ENCODE measurements around the gene STOX2. TPM values are rescaled to one million over a fixed set of nuclear protein-coding genes. Genes with fewer than 3 reads are reported as not detected.

The STOX2 gene
- total and polyA plus RNA-seq, 11 donors = 2.8 to 19.6 (median 13.1) TPM

- Histone ChIP-seq H3K4me1 (peaks cover 0 to 29% (median 7%) of the 10 kb centered on the region in 12 donors), H3K27me3 (peaks cover 0 to 27% (median 0%) of the 10 kb centered on the region in 9 donors), H3K27ac (no peak overlapping the region), H3K9me3 (peaks cover 0 to 18% (median 2%) of the 10 kb centered on the region in 12 donors), H3K36me3 (no peaks in the 10 kb centered on the region), H3K4me3 (no peak overlapping the region)
- DNase-seq = no peak
- TF ChIP-seq CTCF (IDR thresholded peaks at IDR 0.05) = no peak
- no peak for TF ChIP-seq POLR2A (IDR thresholded peaks at IDR 0.05)
- 81 to 90% (median 86%) methylated on average over 6 of the region's 6 CpGs for WGBS, 4 donors
- intact Hi-C loops (cut with DNase I) = loop anchor here in 6 of 10 donors (10.0 kb wide), 3 partner anchors 58 to 262 kb away; no protein-coding TSS in a partner anchor
- ATAC-seq = no peak
Observed at GRCh38 chr4:183903021-183903760, 1.9 kb upstream of the STOX2 start.

- DNase-seq (peak; percentile 37 to 72 (median 56)), ATAC-seq (peak; percentile 35 to 71 (median 64))
- no peaks in the 10 kb centered on the region for H3K36me3 ChIP-seq
- WGBS, 4 donors = 0 to 1% (median 1%) methylated on average over 29 to 93 of the region's 93 CpGs
- TF ChIP-seq POLR2A (IDR thresholded peaks at IDR 0.05) (no peak), CTCF (IDR thresholded peaks at IDR 0.05) (peak in 1 of 12 donors; percentile 22)
- peaks cover 0 to 27% (median 0%) of the 10 kb centered on the region in 9 donors for H3K27me3 ChIP-seq
- H3K9me3 ChIP-seq = peaks cover 0 to under 1% (median 0%) of the 10 kb centered on the region in 12 donors
- H3K27ac ChIP-seq = peak overlapping the region; percentile 63 to 94 (median 87)
- peaks cover 0 to 42% (median 16%) of the 10 kb centered on the region in 12 donors for H3K4me1 ChIP-seq
- H3K4me3 ChIP-seq = peak overlapping the region; percentile 63 to 88 (median 77)
- intact Hi-C loops (cut with DNase I) = loop anchor here in 9 of 10 donors (1.0 to 10.0 kb wide), 13 partner anchors 29 to 259 kb away; no protein-coding TSS in a partner anchor
Observed at GRCh38 chr4:183905593-183906488, 734 bp downstream of the STOX2 start.

- intact Hi-C loops (cut with DNase I) = loop anchor here in 9 of 10 donors (5.0 to 10.0 kb wide), 7 partner anchors 62 to 258 kb away; no protein-coding TSS in a partner anchor
- peak in 1 of 4 donors; percentile 4 for ATAC-seq
- H3K27me3 ChIP-seq = peaks cover 0 to 27% (median 0%) of the 10 kb centered on the region in 9 donors
- WGBS, 4 donors = 5 to 40% (median 22%) methylated on average over 7 to 25 of the region's 25 CpGs
- H3K4me3 ChIP-seq = peak overlapping the region; percentile 63 to 88 (median 77)
- no peaks in the 10 kb centered on the region for H3K9me3 ChIP-seq
- H3K4me1 ChIP-seq = peaks cover 0 to 42% (median 16%) of the 10 kb centered on the region in 12 donors
- TF ChIP-seq CTCF (IDR thresholded peaks at IDR 0.05) (no peak), POLR2A (IDR thresholded peaks at IDR 0.05) (no peak)
- peak in 1 of 5 donors; percentile 25 for DNase-seq
- H3K36me3 ChIP-seq = no peaks in the 10 kb centered on the region
- H3K27ac ChIP-seq = peak overlapping the region in 9 of 12 donors; percentile 36 to 94 (median 85)
Observed at GRCh38 chr4:183906489-183906738, 1.3 kb downstream of the STOX2 start.
